NK-92 treated with Interleukin-12 subunit alpha and Interleukin-12 subunit beta, amount 100 ng/mL, for 24 hours (cell line): Measurements from ENCODE around the gene ASPG.

Experiments used
- DNase-seq: peaks from one replicate; lab custom pipeline; 2025; lab: John Stamatoyannopoulos, UW

ASPG gene

GRCh38 chr14:104161602-104162367 is 76.3 kb downstream of the ASPG start:
- DNase-seq, result no peak

GRCh38 chr14:104162495-104162894 is 77.0 kb downstream of the ASPG start:
- DNase-seq, result no peak

GRCh38 chr14:104163541-104163940 is 78.0 kb downstream of the ASPG start:
- DNase-seq, result no peak

- no peak for DNase-seq
Observed at GRCh38 chr14:104164041-104164440, 78.5 kb downstream of the ASPG start.

- DNase-seq, result no peak
Observed at GRCh38 chr14:104164512-104164911, 79.0 kb downstream of the ASPG start.
